Spleen (tissue), 7 donors: ENCODE measurements around the gene ANTXR2.

Experiments
- POLR2AphosphoS5 ChIP-seq, 3 donors: sonication (generic); formaldehyde crosslinking; IDR thresholded peaks; one replicate each; pipeline ENCODE4 v1.5.1; 2017; ENCODE audit warnings: antibody characterized with exemption in 3 of 3
- TF ChIP-seq, protein P1 (sequence below), 11 experiments: fragments of 200-600 bp in 7 of 11; fragments of 450-650 bp in 4 of 11; sonication (generic) in 4 of 11; IDR thresholded peaks in 8 of 11; conservative IDR thresholded peaks in 3 of 11; 1 replicate in 7 of 11; 2 replicates in 4 of 11; pipeline versions ENCODE4 v1.4.0 to v1.8.0; 2016 to 2021; ENCODE audit warnings: antibody characterized with exemption in 11 of 11, inconsistent platforms in 4 of 11, mild to moderate bottlenecking in 1 of 11
- donor health status: DM: no; HTN: no; CAD: no; lungs with moderate emphysema.
- donor health status: DM: no; HTN: no; CAD: no.
- donor health status: DM: no; HTN: no; CAD: no.

GRCh38 chr4:80092847-80093246 is 19.8 kb upstream of the ANTXR2 start:
- TF ChIP-seq, protein P1, sequence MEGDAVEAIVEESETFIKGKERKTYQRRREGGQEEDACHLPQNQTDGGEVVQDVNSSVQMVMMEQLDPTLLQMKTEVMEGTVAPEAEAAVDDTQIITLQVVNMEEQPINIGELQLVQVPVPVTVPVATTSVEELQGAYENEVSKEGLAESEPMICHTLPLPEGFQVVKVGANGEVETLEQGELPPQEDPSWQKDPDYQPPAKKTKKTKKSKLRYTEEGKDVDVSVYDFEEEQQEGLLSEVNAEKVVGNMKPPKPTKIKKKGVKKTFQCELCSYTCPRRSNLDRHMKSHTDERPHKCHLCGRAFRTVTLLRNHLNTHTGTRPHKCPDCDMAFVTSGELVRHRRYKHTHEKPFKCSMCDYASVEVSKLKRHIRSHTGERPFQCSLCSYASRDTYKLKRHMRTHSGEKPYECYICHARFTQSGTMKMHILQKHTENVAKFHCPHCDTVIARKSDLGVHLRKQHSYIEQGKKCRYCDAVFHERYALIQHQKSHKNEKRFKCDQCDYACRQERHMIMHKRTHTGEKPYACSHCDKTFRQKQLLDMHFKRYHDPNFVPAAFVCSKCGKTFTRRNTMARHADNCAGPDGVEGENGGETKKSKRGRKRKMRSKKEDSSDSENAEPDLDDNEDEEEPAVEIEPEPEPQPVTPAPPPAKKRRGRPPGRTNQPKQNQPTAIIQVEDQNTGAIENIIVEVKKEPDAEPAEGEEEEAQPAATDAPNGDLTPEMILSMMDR (IDR thresholded peaks at IDR 0.05 in 8 of 11, conservative IDR thresholded peaks at IDR 0.05 in 3 of 11), result no peak
- TF ChIP-seq POLR2AphosphoS5 (IDR thresholded peaks at IDR 0.05), result no peak
